Ammon's horn (tissue), 1 donor: ENCODE results near the gene ATXN8OS.
A peak's percentile ranks its signal among the peaks of the same experiment; 100 is the strongest.
"Not testable (repeated sequence)": the region's sequence is repeated elsewhere in the genome, so short reads cannot be mapped to it uniquely, and the experiment has no call there.

Source experiments
- DNase-seq: peaks from one replicate; pipeline ENCODE4 v3.0.0-alpha.2; 2016; ENCODE audit warnings: low spot score

ATXN8OS gene

DNA sequence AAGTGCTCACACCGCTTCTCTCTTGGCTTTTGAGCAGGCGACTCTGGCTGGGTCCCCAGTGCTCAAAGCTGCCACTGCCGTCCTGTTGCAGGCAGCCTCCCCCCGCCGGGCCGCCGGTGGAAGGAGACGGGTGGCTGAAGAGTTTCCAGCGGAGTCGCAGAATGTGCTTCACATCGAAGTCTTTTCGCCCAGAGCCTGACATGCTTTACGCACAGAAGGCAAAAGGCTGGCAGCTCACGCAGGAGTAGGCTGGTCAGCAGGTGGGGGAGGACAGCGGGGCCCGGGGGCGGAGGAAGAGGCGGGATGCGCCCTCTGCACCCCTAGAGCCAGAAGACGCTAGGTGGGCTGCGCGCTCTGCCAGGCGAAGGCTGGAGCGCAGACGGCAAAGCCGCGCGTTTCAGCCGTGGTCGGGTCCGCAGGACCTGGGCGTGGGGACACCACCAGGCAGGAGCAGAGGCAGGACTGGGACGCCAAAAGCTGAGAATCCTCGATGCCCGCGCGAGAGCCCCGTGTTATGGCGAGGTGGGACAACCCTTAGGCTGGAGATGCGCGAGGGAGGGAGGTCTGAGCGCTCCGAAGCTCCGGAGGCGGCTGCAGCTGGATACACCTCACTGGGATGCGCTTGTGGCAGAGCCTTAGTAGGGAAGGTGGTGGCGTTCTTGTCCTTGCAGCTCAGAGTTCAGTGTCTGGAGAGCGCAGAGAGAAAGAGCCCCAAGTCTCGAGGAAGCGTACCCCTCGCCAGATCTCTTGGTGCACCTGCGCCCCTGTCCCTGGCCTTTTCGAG, at the start of gene ATXN8OS:
TSS of gene ATXN8OS (plus strand) at position 329 of the 784 bp plus-strand sequence.
- DNase-seq = peak; percentile 1

DNA sequence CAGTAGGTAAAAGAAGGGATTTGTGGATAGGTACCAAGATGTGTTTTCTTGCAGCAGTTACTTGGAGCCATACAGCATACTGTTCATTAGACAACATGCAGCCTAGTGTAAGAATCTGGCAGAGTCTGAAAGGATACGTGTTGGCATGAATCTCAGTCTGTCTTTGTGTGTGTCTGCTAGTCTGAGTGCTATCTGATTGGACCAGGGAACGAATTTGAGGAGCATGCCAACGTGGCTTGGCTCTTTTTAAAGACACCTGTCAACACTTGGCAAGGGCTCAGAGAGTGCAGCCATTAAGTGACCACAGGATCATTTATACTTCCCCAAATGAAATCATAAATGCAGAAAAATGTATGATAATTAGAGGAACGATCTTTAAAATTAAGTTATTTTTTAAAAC, 27.6 kb upstream of the ATXN8OS start:
- DNase-seq = peak; percentile 31

DNA sequence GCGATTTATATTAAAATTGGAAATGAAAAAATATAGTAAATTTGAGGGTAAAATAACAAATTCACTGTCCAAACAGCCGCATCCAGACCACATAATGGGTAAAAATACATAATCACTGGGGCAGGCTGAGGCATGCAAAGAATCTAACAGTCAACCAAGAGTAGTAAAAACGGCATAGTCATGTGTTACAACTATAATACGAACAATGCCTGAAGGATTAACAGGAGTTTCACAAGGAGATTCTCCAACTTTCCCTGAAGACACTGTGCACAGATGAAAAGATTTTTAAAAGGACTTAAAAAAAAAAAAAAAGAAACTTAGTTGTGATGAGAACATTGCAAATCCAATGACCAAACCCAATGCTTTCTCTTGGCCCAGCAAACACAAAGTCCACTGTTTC, 20.4 kb upstream of the ATXN8OS start:
- no peak for DNase-seq

DNA sequence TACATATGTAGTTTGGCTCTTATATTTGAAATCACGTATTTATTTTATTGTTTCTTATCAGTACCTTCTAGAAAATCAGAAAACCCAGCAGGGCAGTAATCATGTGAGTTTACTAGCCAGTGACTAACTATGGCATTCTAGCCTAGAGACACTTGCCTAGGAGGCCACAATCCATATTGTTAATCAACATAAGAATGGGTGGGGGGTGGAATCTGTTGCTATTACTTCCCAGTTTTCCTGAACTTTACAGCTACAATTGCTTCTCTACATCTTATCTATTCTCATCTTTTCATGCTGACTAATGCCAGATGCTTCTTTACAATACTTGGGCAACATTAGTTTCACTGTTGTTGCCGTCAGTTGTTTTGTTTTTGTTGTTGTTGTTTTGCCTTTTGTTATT, 18.7 kb upstream of the ATXN8OS start:
- no peak for DNase-seq

DNA sequence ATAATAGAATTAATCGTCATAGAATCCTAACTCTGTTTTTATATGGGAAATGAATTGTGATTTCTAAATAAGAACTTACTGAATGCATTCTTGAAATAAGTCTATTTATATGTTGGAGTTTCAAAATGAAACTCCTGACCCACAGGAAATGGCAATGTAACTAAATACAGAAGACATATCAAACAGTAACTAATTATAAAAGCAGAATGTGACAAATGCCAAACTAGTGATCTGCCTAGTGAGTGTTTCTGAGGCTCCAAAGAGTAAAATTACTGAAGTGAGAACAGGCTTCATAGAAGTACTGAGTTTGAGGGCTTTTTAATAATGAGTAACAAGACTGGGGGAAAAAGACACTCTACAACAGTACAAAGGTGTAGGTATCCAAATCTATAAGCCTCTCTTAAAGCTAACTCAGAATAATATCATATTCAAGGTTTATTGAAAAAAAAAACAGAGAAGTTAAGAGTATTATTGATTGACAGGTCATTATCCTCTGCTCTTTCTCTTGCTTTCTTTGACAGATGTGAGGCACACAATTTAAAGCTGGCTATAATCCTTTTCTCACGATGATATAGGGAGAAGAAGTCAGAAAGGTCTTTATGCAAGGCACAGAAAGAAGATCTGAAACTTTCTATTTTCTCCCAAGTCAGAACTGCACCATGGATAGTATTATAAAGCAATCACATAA, 17.4 kb upstream of the ATXN8OS start:
- no peak for DNase-seq

DNA sequence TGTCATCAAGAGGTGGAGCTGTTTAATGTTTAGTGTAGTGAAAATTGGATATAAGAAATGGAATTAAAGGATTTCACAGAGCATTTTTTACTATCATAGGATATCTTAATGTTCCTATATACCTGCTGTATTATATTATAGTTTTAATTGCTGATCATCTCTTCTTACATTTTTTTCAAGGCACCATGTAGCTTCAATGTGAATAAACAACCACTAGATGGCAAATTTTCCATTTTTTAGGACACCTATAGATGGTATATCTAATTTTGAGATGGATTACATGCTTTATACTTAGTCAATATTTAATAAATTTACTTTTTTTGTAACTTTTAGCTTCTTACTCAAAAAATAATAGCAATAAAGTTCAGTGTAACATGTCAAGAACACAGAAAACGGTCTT, 9.0 kb upstream of the ATXN8OS start:
- DNase-seq = no peak

DNA sequence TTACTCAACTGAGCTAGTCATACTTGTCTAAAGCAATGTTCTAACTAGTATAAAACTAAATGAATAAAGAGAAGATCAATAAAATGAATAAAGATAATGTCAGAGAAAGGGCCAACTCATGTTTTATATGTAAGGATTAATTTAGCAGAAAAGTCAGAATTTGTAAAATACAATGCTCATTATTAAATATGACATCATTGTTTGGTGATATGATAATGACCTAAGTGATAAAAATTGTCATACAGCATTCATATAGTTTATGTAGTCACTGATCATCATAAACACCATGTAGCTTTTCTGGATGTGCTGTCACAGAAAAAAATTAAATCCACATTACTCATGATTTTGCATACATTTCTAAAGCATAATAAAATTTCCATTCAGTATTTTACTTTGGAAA, 3.1 kb upstream of the ATXN8OS start:
- DNase-seq = no peak

DNA sequence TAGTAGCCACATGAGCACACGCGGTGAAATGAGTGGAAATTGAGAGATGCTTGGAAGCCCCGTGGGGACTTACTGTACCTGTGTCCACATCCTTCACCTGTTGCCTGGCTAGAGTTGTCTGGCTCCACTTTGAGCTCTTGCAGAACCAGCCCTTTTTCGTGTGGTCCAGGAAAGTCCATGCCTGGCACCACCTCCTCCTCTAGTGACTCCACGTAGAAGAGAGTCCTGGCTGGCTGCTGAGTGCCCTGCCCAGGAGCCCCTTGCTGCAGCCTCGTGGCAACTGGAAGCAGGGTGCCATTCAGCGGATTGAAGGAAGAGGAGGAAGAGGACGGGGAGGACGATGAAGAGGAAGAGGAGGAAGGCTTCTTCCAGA, 515 bp upstream of the ATXN8OS start:
- no peak for DNase-seq

DNA sequence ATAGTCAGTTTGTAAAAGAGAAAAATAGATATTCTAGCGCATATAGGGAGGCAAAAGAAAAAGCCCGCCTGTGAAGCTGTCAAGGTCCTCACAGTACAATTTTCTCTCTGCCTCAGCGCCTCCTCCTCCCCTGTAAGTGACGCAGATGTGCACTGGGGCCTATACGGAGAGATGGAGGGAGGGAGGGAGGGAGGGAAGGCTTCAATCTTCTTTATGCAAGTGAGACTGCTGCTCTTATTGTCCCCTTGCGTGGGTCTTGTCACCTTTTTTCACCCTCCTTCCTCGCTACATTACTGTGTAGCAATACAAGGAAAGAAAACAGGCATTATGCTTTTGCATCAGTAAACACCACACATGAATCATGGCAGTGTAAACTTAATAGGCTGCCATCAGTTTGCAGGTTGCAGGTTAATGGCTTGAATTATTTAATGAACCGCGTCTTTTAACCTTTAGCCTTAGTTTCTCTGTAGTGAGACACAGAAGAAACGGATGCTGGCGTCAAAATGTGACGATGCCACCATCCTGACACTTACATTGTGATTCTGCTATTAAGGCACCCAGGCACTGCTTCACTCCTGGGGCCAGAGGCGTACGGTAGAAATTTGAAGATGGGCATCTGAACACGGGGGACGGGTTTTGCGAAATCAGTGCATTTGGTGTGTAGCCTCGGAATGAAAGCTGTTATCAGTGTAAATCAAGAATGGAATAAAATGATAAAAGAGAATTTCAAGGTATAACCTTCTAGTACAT, 905 bp downstream of the ATXN8OS start, which contains the start of gene KLHL1:
TSS of gene KLHL1 (minus strand) at position 97 of the 750 bp plus-strand sequence. CDS start 753 bp downstream, outside the sequence.
- peak; percentile 3 for DNase-seq

DNA sequence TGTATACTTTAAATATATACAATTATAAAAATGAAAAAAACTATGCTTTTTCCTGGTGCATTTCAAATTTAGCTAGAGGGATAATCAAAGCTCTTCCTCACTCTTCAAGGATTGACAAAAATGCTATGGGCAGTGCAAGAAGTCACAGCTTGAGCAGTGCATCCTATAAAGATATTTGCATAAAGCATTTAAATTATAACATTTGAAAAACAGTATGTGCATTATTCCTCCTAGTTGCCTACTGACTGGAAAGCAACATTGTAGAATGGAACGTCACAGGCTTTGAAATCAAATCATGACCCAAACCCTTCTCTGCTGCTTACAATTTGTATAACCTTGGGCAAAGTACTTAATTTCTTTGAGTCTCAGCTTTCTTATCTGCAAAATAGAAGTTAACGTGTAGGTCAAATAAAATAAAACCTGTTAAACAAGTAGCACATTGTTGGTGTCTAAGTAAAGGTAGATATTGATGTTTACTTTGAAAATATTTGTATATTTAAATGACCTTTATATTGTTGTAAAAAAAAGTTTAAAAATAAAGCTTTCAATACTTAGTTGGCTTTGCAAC, 9.8 kb downstream of the ATXN8OS start:
- no peak for DNase-seq

DNA sequence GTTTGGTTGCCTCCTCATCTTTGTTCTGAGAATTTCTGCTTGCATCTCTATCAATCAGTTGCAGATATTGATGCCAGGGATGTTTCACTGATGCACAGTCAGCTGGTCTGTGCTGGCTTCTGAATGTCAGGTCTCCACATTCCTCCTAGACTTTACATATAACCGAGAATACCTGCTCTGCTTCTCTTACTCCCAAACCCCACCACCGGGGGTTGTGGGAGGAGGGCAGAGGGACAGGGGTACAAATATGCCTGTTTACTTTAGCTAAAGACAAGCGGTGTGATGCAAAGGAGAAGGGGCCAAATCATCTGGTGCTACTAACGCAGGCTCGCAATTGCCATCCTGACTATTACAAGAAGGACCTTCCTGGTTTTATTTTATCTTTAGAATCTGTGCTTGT, 18.1 kb downstream of the ATXN8OS start:
- DNase-seq = no peak

DNA sequence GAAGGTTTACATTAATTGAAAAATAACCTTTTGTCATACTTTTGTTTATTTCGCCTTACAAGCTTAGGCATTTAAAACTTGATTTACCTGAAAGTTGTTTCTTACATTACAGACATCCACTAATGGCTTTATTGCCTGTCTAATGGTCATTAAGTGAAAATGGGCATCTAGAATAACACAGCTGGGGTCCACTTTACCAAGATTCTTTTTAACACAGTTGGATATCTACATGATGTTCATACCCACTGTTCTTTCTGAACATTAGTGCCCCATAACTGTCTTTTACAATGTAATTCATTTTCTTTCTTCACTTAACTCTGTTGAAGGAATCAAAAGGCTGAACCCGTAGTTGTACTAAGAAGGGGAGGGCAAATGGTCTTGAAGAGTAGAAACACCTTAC, 20.5 kb downstream of the ATXN8OS start:
- no peak for DNase-seq

DNA sequence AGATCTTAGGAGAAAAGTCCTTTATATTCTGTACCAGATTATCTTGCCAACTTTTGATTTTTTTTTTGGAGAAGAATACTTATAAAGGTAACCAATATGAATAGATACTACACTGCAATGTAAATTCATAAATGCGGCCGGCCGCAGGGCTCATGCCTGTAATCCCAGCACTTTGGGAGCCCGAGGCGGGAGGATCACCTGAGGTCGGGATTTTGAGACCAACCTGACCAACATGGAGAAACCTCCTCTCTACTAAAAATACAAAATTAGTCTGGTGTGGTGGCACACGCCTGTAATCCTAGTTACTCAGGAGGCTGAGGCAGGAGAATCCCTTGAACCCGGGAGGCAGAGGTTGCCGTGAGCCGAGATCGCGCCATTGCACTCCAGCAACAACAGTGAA, 35.0 kb downstream of the ATXN8OS start:
- not testable (repeated sequence) for DNase-seq

DNA sequence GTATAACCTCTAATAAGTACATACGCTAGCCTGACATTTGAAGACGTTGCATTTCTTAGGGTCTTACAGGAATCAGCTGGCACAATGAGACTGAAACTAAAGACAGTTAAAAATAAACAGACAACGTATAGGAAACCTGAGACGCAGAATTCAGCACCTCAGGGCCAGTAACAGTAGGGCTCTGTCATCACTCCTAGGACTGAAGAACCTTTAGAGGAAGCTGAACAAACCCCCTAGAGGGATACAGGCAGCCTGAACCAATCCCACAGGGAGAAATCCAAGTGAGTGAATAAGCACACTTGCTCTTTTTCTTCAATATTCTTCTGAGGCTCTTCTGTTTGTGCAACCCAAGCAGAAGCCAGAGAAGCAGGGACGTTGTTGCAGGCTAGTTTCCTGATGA, 54.5 kb downstream of the ATXN8OS start:
- DNase-seq = no peak

DNA sequence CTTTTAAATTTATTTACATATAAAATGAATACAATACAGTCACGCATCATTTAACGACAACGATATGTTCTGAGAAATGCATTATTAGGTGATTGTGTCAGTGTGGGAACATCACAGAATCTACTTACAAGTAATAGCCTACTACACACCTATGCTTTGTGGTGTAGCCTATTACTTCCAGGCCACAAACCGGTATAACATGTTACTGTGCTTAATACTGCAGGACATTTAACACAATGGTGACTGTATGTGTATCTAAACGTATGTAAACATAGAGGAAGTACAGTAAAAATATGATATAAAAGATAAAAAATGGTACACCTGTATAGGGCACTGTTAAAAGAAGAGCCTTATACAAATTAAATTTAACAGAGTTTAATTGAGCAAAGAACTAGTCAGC, 63.1 kb downstream of the ATXN8OS start:
- no peak for DNase-seq

DNA sequence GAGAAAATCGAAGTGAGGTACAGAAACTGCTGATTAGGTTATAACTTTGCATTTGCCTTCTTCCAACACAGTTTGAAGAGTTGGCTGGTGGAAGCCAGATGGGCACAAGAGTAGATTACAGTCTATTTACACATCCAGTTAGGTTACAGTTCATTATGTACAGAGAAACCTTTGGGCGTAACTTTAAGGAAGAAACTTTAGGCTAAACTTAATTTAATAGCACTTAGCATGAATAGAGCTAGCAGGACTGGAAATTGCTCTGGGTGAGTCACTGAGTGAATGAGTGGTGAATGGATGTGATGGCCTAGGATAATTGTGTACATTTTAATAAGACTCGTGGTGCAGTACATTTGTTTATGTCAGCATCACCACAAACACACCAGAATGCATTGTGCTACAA, 63.5 kb downstream of the ATXN8OS start:
- no peak for DNase-seq

DNA sequence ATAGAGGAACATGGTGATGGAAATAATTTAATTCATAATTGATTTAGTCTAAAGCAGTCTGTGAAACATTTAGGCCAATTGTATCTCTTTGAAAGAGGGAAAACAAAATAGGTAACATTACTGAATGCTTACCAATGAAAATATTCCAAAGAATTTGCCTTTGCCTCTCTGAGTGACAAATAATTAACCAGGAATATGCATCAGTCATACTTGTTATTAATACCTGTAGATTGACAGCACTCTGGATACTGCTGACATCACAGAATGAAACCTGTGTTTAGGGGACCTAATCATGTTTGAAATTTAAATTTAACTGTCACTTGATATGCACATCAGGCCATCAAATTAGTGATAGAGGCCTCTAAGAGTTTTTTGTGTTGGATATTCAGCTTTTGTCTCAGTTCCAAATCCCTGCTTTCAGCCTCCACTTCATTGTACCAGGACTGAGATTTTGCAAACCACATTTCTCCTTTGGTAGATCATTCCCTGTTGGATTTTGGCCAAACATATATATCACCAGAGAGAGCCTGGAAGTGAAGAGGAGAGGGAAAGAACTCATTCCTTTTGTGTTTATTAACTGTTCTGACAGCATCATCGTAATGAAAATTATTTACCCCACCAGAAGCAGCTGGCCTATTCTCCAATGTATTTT, 65.4 kb downstream of the ATXN8OS start:
- DNase-seq = no peak

DNA sequence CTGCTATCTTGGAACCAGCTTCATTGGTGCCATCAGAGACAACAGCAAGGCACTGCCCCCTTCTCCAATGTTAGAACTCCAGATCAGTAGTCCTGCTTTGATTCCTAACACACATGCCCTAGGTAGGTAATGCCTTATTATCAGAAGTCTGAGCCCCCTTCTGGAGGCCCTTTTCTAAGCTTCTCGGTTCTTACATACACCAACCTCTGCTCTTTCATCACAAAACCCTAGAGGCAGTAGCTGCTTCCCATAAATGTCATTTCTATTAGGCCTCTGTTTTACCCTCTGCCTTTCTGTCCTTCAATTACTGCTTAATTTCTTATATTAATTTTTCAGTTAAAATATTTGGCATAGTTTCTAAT, 66.0 kb downstream of the ATXN8OS start:
- no peak for DNase-seq

DNA sequence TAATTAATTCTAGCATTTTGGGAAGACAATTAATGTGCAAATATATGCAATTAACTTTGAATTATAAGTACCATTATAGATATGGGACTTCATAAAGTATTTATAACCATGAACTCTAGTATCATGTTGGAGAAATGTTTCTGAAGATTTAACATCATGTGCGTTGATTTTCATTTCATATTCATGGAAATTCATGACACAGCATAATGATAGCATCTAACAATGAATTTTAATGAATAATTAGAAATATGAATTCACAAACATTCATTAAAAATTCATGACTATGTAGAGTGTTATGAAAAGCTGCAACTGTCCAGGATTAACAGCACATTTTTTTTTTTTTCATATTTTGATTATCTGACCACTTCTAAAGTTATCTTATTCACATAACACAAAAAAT, 70.7 kb downstream of the ATXN8OS start:
- no peak for DNase-seq
